ENCODE results near the gene HOXA2. TPM values are rescaled to one million over a fixed set of nuclear protein-coding genes. Genes with fewer than 3 reads are reported as not detected.
A peak's percentile ranks its signal among the peaks of the same experiment; 100 is the strongest.

The HOXA2 gene
- total RNA-seq, 1 donor from 2014 or later = 2.0 TPM

DNA sequence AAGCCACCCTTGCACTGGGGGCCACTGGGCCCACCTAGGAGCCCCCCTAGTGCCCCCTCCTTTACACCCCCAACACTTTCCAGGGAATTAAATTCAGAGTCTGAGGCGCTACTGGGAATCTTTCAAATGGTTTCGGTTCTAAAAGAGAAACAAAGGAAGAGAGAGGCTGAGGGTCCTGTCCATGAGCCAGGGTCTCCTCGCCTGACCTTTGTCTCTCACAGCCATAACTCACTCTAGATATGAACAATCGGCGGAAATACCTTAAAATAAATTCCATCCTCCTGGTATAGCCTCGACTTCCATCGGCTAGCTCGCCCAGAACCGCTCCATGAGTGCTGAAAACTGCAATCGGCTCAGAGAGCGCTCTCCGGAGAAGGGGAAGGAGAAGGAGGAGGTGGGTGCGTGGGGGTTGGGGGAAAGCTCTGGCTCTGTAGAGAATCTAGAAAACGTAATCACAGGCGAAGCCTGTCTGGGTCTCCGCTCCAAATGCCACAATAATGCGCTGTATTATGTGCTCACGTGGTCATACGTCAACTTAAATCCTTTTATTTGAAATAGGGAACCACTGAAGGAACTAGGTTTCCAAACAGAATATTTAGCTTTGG lies 15.5 kb upstream of the HOXA2 start:
- no peaks in the 10 kb centered on the region for H3K27me3 ChIP-seq
- H3K4me3 ChIP-seq = no peak overlapping the region
- DNase-seq (ENCODE audit: extremely low spot score in 2 of 2) = no peak
- intact Hi-C loops (cut with DNase I) = no loop called here
- no peaks in the 10 kb centered on the region for H3K9me3 ChIP-seq
- no peak overlapping the region for H3K27ac ChIP-seq
- peaks cover 13% of the 10 kb centered on the region for H3K4me1 ChIP-seq
- TF ChIP-seq POLR2AphosphoS5 (IDR thresholded peaks at IDR 0.05; ENCODE audit: insufficient read depth in 1 of 2, low read depth in 1 of 2) = no peak
- no peak for TF ChIP-seq POLR2A (IDR thresholded peaks at IDR 0.05)
- TF ChIP-seq, protein P1, sequence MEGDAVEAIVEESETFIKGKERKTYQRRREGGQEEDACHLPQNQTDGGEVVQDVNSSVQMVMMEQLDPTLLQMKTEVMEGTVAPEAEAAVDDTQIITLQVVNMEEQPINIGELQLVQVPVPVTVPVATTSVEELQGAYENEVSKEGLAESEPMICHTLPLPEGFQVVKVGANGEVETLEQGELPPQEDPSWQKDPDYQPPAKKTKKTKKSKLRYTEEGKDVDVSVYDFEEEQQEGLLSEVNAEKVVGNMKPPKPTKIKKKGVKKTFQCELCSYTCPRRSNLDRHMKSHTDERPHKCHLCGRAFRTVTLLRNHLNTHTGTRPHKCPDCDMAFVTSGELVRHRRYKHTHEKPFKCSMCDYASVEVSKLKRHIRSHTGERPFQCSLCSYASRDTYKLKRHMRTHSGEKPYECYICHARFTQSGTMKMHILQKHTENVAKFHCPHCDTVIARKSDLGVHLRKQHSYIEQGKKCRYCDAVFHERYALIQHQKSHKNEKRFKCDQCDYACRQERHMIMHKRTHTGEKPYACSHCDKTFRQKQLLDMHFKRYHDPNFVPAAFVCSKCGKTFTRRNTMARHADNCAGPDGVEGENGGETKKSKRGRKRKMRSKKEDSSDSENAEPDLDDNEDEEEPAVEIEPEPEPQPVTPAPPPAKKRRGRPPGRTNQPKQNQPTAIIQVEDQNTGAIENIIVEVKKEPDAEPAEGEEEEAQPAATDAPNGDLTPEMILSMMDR (IDR thresholded peaks at IDR 0.05) = no peak
- H3K36me3 ChIP-seq = no peaks in the 10 kb centered on the region

DNA sequence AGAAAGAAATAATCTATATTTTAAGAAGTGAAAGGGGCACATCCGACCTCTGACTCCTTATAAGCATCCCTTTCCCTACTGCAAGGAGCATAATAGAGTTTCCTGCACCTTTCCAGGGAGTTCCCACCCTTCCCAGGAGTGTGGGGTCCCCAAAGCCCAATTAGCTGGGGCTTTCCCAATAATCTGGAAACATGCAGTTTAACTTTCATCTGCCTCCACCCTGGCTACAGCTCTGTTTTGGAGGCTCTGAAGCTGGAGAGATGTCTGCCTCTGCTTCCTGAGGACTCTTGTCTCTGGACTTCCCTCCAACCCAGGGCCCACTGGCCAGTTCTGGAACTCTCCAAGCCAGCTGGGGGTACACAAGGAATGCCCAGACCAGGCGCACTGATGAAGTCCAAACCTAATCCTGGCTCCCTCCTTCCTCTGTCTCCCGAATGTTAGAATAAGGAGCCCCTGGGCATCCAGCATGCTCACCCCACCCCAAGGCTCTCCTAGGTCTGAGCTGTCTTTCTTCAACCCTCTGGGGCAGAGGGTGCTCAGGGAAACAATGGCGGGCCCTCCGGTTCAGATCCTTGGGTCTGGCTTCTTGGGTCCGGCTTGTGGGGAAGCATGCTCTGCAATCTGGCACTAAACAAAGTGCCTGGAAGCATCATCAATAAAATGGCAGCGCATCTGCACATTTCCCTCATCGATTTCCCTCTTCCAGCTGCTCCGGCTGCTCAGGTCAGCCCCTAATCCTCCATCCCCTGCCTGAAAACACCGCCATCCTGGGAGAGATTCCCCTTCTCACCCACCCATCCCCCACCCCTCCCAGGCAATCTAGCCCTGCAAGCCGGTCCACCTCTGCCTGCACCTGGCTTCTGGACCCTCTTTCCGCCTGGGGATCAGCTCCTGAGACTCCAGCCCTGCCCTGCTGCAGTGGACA lies 14.7 kb upstream of the HOXA2 start:
- peak in 1 of 2 donors; percentile 70 for DNase-seq (ENCODE audit: extremely low spot score in 2 of 2)
- no peak overlapping the region for H3K27ac ChIP-seq
- peaks cover 13% of the 10 kb centered on the region for H3K4me1 ChIP-seq
- intact Hi-C loops (cut with DNase I) = no loop called here
- no peak for TF ChIP-seq POLR2AphosphoS5 (IDR thresholded peaks at IDR 0.05; ENCODE audit: insufficient read depth in 1 of 2, low read depth in 1 of 2)
- TF ChIP-seq POLR2A (IDR thresholded peaks at IDR 0.05) = no peak
- TF ChIP-seq, protein P1 (IDR thresholded peaks at IDR 0.05) = no peak
- no peak overlapping the region for H3K4me3 ChIP-seq
- H3K36me3 ChIP-seq = no peaks in the 10 kb centered on the region
- no peaks in the 10 kb centered on the region for H3K27me3 ChIP-seq
- no peaks in the 10 kb centered on the region for H3K9me3 ChIP-seq

DNA sequence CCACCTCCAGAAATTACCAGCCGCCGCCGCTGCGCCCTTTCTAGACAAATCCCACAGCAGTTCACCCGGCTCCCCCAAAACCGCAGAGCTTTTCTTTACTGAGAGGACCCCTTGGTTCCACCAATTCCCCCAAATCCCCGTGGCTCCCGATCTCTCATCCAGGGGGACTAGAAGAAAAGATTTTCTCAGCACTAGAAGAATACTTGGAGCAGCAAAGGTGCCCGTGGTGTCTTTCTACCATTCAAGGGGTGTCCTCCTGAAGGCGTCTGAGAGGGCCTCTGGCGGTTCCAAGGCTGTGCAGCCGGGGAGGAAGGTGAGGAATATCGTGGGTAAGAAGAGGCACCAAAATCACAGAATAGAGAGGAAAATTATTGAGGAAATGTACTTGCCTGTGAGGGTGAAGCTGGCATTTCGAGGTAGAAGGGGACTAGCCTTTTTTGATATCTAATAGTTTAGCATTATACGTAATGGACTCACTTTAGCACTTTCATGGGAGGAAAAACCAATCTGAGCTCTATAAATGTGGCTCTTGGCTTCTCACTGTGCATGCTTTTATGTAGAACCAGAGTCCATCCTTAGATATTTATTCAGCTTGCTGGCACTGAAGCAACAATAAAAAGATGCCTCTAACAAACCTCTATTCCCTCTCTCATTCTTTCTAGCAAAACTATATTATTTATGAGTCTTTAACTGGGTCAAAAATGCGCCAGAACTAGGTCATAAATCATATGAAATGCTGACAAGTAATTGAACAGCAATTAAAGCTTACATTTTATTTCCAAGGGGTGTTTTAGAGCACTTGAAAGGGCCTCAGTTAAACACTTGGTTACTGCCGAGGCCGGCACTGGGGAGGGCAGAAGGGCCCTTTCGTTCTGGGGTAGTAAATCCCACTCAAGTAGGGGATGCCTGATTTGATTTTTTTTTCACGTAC lies 13.8 kb upstream of the HOXA2 start:
- TF ChIP-seq POLR2A (IDR thresholded peaks at IDR 0.05) (no peak), POLR2AphosphoS5 (IDR thresholded peaks at IDR 0.05; ENCODE audit: insufficient read depth in 1 of 2, low read depth in 1 of 2) (no peak)
- TF ChIP-seq, protein P1 (IDR thresholded peaks at IDR 0.05) = no peak
- Histone ChIP-seq H3K9me3 (no peaks in the 10 kb centered on the region), H3K27ac (no peak overlapping the region), H3K36me3 (no peaks in the 10 kb centered on the region), H3K4me3 (no peak overlapping the region), H3K27me3 (no peaks in the 10 kb centered on the region), H3K4me1 (peaks cover 13% of the 10 kb centered on the region)
- intact Hi-C loops (cut with DNase I) = no loop called here
- peak in 1 of 2 donors; percentile 77 for DNase-seq (ENCODE audit: extremely low spot score in 2 of 2)

DNA sequence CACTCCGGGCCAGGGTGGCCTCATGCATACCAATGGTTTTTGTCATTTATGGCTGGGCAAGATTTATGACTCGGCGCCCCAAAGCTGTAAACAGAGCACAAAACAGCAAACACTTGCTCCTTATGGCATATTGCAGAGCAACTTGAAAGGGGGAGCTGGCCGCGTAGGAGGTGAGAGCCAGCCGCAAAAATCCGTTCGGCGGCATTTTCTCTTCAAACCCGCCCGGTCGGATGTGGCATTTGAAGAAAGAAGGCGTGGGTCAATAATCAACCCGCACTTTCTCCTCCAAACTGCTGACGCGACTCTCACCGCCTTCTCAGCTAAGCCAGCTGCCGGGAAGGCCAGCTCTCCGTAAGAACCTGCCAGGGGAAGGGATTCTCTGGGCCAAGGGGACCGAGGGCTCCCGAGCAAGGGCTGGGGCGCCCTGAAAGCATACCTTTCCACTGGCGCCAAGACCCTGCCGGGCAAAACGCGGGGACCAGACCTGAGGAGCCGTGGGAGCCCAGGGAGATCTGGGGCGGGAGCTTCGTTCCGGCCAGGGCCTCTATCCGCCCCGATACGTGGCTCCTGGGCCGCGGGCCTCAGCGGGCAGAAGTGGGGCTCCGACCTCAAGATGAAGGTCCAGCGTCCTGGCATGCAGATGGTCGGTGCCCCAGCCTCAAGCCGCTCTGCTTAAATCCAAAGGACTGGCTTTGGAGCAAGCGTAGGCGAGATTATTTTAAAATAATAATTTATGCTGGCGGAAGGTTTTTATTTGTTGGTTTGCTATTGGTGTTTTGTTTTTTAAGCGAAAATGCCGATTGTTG lies 12.9 kb upstream of the HOXA2 start:
- TF ChIP-seq POLR2AphosphoS5 (IDR thresholded peaks at IDR 0.05; ENCODE audit: insufficient read depth in 1 of 2, low read depth in 1 of 2) (no peak), POLR2A (IDR thresholded peaks at IDR 0.05) (no peak)
- TF ChIP-seq, protein P1 (IDR thresholded peaks at IDR 0.05) = no peak
- intact Hi-C loops (cut with DNase I) = no loop called here
- Histone ChIP-seq H3K27me3 (no peaks in the 10 kb centered on the region), H3K27ac (no peak overlapping the region), H3K9me3 (no peaks in the 10 kb centered on the region), H3K4me3 (peak overlapping the region in 1 of 2 donors; percentile 28), H3K4me1 (peaks cover 13% of the 10 kb centered on the region), H3K36me3 (no peaks in the 10 kb centered on the region)
- peak in 1 of 2 donors; percentile 82 for DNase-seq (ENCODE audit: extremely low spot score in 2 of 2)
